Neural progenitor cell (in vitro differentiated cells): ENCODE results near the gene ANKRD6.

Source experiments
- CTCF ChIP-seq: fragments of 200-600 bp; sonication (generic); IDR thresholded peaks from 2 replicates; pipeline ENCODE4 v1.5.1; 2017; ENCODE audit warnings: antibody characterized with exemption, mild to moderate bottlenecking
- EZH2 ChIP-seq: fragments of 200-600 bp; sonication (generic); IDR thresholded peaks from 2 replicates; pipeline ENCODE4 v1.6.1; 2017; ENCODE audit warnings: antibody characterized with exemption, mild to moderate bottlenecking, moderate library complexity
- EZH2phosphoT487 ChIP-seq: fragments of 200-600 bp; sonication (generic); IDR thresholded peaks from 2 replicates; pipeline ENCODE4 v1.6.1; 2017; ENCODE audit warnings: antibody characterized with exemption

- no peak for TF ChIP-seq CTCF
- no peak for TF ChIP-seq EZH2
- TF ChIP-seq EZH2phosphoT487: no peak
Measured at GRCh38 chr6:89488438-89488837, 55.5 kb downstream of the ANKRD6 start.
